22Rv1 (cell line): ENCODE measurements around the gene SART1.
"Not testable (repeated sequence)": the region's sequence is repeated elsewhere in the genome, so short reads cannot be mapped to it uniquely, and the experiment has no call there.

ENCODE experiments used
- CTCF ChIP-seq: fragments of 450-650 bp; IDR thresholded peaks from 2 replicates; pipeline ENCODE4 v1.5.1; 2017; ENCODE audit warnings: mild to moderate bottlenecking
- ZFX ChIP-seq: fragments of 450-650 bp; IDR thresholded peaks from 2 replicates; pipeline ENCODE4 v1.6.1; 2017; ENCODE audit warnings: antibody characterized with exemption, borderline replicate concordance

- not testable (repeated sequence) for TF ChIP-seq CTCF, ZFX
Observed at GRCh38 chr11:65951641-65952040, 9.9 kb upstream of the SART1 start.
